IMR-90 (cell line): ENCODE data around the gene CNKSR3.

Experiments
- POLR2A ChIP-seq: IDR thresholded peaks from 2 replicates; pipeline ENCODE4 v1.6.1; 2012; ENCODE audit warnings: mild to moderate bottlenecking, low read depth, low read length
- RAD21 ChIP-seq: IDR thresholded peaks from 2 replicates; pipeline ENCODE4 v1.6.1; 2012; ENCODE audit warnings: low read length, improper control_type of control experiment
- TF ChIP-seq, protein P1 (sequence below): conservative IDR thresholded peaks from 2 replicates; pipeline ENCODE4 v1.5.1; 2012; ENCODE audit warnings: mild to moderate bottlenecking, low read depth, low read length, improper control_type of control experiment

DNA sequence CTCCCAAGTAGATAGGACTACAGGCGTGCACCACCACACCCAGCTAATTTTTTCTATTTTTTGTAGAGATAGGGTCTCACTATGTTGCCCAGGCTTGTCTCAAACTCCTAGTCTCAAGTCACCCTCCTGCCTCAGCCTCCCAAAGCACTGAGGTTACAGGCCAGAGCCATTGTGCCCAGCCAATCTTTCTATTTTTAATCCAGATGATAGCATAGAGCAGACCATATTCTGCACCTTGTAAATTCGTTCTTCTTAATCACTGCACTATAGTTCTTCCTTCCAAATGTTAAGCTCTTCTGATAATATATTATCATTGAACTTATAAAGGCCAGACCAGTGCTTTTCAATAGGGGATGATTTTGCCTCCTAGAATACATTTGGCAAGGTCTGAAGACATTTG, 24.0 kb upstream of the CNKSR3 start:
- no peak for TF ChIP-seq POLR2A
- TF ChIP-seq, protein P1, sequence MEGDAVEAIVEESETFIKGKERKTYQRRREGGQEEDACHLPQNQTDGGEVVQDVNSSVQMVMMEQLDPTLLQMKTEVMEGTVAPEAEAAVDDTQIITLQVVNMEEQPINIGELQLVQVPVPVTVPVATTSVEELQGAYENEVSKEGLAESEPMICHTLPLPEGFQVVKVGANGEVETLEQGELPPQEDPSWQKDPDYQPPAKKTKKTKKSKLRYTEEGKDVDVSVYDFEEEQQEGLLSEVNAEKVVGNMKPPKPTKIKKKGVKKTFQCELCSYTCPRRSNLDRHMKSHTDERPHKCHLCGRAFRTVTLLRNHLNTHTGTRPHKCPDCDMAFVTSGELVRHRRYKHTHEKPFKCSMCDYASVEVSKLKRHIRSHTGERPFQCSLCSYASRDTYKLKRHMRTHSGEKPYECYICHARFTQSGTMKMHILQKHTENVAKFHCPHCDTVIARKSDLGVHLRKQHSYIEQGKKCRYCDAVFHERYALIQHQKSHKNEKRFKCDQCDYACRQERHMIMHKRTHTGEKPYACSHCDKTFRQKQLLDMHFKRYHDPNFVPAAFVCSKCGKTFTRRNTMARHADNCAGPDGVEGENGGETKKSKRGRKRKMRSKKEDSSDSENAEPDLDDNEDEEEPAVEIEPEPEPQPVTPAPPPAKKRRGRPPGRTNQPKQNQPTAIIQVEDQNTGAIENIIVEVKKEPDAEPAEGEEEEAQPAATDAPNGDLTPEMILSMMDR: no peak
- TF ChIP-seq RAD21: no peak
